ENCODE results near the gene TGM5.

- no peak for TF ChIP-seq POLR2A (IDR thresholded peaks at IDR 0.05)
- TF ChIP-seq CTCF (IDR thresholded peaks at IDR 0.05): no peak
Observed at GRCh38 chr15:43207024-43207423, 59.7 kb downstream of the TGM5 start.

All from right lobe of liver (tissue), 4 donors.